Femur (tissue), 1 donor: Measurements from ENCODE around the gene FOXJ3.

Experiments
- DNase-seq: peaks from one replicate; pipeline ENCODE4 v3.0.0-alpha.2; 2017

Gene FOXJ3

DNA sequence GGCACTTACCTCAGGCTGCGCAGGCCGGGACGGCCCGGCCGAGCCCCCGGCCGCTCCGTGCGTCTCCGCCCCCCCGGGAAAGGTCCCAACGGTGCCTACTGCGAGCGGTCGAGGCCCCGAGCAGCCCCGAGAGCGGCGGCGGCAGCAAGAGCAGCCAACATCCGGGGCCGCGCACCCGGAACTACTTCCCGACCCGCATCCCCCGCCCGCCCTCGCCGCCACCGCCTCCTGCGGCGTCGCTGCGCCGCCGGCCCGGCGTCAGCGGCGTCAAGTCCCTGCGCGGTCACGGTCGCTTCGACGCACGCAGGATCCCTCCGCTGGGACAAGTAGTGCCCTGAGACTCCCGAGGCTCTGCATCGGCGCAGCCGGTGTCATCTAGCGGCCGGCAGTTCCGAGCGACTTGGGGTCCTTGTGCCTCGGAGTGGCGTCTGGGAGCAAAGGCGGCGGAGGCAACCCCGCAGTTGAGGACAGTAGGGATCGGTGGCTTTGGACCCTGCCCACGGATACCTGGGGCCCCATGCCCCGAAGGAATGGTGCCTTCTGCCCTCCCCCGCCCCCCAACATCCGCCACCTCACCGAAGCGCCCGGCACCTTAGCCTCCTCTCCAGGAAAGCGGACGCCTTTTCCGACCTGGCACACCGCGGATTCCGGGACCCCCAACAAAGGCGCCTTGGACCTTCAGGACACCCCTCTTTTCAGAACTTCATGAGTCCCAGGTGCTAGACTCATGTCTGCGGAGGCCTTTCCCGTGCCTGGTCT, at the start of gene FOXJ3:
Gene FOXJ3, minus strand, starts transcription at position 186 of the 759 bp plus-strand sequence. CDS start 24,142 bp downstream, outside the sequence.
- peak; percentile 94 for DNase-seq

DNA sequence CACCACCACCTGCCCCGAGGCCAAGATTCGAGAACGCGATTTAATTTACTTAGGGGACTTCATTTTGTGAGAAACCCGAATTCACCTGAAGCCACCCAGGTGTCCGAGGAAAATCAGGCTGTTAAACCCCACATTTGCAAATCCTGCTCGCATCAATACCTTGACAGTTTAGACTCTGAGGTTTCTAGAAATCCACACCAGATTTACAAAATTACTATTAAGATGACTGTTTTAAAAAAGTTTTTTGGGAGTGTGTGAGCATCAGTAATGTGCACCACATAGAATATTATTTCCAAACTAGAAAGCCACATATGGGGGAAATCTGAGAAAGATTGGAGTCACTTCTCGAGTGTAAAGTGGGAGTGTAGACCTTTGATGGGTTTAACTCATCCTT, 46.2 kb upstream of the FOXJ3 start:
- DNase-seq = no peak

DNA sequence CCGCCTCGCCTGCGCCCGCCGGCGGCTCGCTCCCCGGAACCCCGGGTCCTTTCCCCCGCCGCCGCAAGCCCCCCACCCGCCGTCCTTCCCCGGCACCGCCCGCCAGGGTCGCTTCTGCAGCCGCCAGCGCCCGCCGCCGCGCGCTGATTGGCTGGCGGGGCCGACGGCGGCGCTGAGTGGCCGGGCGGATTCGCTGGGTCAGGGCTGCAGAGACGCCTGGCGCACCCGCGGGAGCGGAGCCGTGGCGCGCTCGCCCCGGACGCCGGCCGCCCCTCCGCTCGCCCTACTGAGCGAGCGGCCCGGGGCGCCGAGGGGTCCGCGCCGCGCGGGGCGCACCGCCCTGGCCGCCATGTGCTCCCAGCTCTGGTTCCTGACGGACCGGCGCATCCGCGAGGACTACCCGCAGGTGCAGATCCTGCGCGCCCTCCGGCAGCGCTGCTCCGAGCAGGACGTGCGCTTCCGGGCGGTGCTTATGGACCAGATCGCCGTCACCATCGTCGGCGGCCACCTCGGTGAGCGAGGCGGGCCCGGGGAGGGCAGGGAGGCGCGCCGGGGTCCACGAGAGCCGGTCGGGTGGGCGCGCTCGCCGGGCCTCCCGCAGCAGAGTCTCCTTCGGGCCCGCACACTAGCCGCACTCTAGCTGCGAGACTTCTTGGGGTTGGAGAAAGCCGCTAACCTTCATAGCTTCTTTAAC, 45.7 kb upstream of the FOXJ3 start, which contains the start of gene RIMKLA:
Gene RIMKLA, plus strand, starts transcription at position 207 of the 694 bp plus-strand sequence. Its CDS starts 143 bp downstream, at position 350.
- DNase-seq = peak; percentile 60

DNA sequence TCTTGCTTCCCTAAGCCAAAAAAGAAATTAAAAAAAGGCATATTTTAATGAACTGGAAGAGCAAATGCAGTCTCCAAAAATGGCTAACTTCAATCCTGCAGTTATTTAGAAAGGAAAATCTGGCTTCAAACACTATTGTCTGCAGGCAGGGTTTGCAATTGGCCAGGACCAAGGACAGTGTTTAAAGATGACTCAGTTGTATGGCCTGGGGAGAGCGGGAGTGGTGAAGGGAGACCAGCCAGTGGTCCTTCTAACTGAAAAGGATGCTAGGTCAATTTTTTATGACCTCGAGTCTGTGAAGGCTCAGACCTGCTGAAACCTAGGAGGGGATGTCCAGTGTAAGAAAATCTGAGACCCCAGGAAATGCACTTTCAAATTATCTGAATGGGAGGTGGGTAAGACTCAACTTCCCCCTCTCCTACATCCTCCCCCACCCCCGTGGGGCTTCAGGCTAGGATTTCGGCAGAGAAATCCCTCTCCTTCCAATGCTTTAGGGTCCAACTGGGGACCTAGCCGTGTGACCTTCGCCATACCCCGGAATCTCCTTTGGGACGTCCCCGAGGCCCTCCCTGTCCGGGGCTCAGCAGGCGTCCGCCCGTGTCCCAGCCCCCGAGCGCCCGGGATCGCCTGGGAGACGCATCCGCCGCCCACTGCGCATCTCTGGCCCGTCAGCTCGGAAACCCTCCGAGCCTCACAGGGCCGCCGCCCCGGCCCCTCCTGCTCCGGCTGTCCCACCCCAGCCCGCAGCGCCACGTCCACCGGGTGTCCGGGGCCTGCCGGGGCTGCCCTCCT, 45.0 kb upstream of the FOXJ3 start:
- DNase-seq = peak; percentile 51

DNA sequence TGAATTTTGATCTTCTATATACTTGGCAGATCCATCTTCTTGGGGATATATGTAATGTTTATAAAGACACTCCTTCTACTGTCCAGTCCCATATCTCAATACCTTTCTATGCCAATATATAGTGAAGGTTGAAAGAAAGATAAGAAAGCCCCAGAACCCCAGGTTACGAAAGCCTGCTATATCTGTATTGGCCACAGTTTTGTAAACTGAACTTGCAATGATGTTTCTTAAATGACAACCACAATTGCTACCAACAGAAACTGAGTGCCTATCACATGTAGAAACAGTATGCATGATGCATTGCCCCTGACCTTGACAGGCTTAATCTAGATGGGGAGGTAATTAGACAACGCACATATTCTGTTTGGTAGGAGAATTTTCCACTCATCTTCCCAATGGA, 37.8 kb upstream of the FOXJ3 start:
- no peak for DNase-seq

DNA sequence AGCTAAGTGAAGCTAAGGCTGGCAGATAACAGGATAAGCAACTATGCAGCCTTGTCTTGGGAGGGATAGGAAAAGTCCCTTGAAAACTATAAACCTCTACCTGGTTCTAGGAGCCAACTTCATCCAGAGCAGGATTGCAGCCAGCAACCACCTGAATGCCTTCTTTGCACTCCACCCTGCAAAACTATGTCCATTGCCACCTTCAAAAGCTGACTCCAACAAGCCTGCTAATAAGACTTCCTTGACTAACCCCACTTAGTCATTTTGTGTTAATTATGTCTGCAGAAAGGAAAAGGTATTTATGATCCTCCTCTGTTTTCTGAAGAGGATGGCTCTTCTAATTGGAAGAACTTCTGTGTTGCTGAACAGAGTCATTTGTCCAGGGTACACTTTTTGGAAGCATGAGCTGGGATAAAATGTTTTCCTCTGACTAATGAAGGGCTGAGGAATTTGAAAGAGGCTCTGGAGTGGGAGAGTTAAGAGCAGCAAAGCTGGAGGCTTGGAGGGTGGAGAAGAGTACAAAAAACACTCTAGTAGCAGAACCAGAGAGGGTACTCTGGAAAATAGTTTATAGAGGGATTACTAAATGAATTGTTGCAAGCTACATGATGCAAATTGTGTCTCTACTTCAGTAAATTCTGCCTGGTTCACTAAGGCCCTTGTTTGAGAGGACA, 36.0 kb upstream of the FOXJ3 start:
- DNase-seq = no peak

DNA sequence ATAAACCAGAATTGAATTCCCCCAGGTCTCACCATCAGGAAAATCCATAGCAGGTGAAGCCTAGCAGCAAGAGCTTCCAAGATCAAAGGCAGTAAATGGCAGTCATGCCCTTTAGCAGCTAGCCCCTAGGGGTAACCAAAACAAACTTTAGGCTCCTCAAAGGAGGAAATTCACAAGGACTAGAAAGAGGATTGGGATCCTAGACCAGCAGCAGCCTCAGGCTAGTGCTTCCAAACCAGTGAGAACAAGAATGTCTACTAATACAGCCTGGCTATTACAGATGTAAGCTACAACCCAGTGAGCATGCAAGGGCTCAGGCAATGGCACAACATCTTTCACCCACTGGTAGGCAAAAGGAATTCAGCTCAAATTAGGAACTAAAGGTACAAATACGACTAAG, 34.4 kb upstream of the FOXJ3 start:
- DNase-seq = no peak

DNA sequence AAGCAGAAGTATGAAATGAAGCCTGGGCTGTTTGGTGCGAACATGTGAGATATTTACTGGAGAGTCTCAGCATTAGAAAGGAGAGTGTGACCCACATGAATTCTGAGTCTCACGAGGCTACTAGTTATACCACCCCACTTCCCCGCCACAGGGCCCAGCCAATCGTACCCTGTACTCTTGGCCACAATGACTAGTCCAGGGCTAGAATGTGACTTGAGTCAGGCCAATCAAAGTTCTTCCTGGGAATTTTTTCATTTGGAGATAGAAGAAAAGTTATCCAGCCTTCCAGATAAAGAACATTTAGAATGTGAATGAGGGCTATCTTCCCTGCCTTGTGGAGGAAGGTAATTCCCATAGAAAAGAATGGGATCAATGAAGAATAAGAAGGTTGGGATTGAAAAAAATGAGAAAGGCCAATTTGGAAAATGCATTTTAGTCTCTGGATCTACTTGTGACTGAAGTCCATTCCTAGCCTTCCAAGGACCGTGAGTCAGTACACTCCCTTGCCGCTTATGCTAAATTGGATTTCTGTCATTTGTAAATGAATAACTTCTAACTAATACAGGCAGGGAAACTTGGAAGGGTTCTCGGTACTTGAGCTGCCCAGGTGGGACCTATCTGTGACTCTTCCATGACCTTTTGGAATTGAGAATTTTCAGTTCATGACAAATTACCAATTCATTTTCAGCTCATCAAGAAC, 33.2 kb upstream of the FOXJ3 start:
- DNase-seq = no peak

DNA sequence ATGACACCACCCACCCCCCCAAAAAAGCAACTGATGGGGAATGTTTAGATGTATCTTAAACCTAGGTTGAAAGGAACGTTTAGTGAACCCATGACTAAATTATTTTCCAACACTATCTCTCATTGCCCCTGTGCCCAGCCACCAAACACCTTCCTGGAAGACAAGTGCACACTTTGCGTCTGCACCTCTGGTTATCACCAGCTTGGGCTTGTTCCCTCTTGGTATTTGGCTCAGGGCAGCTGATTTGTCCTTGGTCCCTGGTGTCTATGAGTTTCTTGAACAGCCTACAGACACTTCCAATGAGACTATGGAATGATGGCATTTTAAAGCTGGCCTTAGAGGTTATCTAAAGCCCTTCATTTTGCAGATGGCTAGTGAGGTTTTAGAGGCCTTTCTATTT, 30.1 kb upstream of the FOXJ3 start:
- DNase-seq = no peak

DNA sequence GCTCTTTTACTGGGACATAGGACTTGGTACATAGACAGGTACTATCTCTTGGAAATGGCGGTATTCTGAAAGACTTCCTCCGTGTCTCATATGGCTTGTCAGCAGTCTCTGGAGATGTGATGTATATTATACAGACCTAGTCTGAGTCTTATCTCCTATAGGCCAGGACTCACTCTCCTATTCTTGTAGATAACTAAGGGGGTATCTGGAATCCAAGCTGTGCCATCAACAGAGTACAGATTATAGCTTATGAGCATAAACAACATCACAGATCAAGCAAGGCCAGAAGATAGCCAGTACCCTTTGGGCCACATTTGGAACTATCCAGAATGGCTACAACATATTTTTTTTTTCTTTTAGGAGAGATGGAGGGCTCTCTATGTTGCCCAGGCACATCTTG, 29.5 kb upstream of the FOXJ3 start:
- no peak for DNase-seq

DNA sequence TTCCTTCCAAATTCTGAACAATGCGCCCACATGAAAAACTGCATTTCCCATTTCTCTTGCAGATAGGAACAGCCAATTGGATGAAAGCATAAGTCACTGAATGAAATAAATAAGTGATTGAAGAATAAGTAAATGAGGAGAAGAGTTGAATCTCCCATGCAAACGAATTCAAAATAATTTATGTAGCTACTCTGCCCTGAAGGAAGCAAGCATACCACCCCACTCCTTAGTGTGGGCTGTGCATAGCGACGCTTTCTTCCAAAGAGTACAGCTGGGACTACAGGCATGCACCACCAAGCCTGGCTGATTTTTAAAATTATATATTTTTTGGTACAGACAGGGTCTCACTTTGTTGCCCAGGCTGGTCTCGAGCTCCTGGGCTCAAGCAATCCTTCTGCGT, 29.1 kb upstream of the FOXJ3 start:
- no peak for DNase-seq

DNA sequence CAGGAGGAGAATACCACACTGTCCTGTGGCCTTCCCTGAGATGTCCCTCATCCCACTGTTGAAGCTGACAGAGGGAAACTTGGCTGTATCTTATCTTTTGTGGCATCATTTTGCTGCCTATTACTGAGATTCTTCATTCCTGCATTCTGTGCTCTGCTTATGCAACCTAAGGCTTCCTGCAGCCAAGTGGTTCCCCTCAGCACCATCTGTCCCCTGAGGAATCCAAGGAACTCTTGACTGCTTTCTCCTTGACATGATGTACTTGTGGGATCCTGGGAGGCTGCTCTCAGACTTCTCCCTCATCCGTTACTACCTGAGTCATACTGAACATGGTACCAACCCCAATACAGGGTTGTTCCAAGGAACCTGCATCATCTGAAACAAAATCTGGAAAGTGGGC, 24.4 kb upstream of the FOXJ3 start:
- DNase-seq = no peak

DNA sequence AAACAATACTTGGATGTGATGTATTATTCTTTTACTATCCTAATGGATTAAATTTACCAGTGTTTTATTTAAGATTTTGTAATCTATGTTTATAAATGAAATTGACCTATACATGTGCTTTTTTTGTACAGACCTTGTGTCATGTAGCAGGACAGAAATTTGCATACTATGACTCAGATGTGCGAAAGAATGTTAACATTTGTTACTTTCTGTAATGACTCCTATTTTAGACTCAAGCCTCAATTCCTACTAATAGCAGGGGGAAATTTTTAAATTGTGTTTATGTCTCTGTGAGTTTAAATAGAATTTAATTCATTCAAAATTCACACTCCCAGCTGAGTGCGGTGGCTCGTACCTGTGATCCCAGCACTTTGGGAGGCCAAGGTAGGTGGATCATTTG, 23.8 kb upstream of the FOXJ3 start:
- no peak for DNase-seq

DNA sequence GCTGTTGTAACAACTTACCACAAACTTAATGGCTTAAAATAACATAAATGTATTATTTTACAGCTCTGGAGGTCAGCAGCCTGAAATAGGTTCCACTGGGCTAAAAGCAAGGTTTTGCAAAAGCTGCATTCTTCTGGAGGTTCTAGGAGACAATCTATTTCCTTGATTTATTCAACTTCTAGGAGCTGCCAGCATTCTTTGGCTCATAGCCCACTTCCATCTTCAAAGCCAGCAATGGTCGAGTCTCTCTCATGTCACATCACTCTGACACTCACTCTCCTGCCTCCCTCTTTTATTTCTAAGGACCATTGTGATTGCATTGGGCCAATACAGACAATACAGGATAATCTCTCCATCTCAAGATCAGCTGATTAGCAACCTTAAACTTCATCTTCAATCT, 15.1 kb upstream of the FOXJ3 start:
- DNase-seq = no peak

DNA sequence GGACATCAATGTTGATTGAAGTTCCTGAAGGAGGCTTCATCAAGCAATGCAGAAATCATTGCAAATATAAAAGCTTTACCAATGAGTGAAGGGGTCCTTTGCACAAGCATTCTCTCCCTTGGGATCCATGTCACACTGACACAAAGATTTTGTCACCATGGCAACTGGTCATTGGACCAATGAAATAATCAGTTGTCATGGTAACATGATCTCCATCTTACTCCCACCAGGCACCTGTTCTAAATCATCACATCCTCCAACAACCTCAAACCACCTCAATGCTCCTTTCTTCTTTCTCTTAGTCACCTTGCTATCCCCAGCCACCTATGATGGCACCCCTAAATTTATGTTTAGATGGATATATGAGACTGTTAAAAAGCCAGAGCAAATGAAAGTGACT, 13.5 kb upstream of the FOXJ3 start:
- DNase-seq = no peak

DNA sequence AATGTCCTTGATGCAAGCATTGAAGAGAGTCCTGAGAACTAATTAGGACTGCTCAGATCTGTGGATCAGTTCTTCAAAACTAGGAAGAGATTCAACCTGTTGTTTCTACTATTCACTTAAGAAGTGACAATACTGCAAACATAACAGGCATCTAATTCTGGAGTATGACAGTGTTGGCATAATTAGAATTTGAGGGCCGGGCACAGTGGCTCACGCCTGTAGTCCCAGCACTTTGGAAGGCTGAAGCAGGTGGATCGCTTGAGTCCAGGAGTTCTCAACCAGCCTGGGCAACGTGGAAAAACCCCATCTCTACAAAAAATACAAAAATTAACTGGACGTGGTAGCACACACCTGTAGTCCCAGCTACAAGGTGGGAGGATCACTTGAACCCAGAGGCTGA, 8.0 kb upstream of the FOXJ3 start:
- no peak for DNase-seq

DNA sequence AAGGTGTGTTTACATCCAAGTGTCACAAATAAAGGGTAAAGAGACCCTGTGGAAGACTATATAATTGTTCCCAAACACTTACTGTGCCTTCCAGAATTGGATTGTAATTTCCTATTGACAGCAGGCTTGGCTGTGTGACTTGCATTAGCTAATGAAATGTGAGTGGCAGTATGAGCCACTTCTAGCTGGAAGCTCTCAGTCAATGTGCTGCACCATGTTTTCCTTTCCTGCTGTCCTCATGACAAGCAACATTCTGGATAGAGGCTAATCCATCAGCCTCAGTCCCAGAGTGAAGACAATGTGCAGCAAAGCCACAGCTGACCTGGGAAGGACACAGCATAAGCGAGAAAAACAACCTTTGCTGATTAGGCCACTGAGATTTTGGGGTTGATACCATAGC, 5.9 kb upstream of the FOXJ3 start:
- no peak for DNase-seq

DNA sequence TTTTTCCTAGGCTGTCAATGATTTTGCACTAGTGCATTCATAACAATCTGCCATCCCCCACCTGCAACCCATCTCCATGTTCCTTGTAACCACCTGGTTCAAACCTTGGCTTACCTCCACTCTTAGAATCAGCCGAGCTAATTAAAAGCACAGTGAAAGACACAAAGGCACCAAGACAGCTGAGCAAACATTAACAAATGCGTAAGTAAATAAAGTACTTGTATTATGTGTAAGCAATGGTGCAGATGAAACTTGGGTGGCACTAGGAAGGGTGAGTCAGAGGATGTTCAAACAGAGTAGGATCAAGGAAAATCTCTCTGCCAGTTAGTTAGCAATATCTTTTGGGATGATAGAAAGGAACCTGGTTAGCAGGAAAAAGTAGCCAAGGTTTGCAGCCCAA, 5.1 kb upstream of the FOXJ3 start:
- DNase-seq = no peak

DNA sequence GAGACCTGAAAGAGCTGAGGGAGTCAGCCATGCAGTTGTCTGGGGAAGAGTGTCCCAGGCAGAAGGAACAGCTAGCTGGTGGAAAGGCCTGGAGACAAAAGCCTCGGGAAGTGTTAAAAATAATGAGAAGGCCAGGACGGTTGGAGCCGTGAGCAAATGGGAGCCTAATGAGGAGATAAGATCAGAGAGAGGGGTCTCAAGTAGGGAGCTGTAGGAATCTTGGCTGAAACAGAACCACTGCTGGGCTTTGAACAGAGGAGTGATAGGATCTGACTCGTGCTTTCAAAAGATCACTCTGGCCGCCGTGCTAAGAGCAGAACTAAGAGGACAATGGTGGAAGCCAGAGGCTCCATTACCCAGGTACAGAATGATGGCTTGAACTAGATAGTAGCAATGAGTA, 1.9 kb upstream of the FOXJ3 start:
- no peak for DNase-seq

DNA sequence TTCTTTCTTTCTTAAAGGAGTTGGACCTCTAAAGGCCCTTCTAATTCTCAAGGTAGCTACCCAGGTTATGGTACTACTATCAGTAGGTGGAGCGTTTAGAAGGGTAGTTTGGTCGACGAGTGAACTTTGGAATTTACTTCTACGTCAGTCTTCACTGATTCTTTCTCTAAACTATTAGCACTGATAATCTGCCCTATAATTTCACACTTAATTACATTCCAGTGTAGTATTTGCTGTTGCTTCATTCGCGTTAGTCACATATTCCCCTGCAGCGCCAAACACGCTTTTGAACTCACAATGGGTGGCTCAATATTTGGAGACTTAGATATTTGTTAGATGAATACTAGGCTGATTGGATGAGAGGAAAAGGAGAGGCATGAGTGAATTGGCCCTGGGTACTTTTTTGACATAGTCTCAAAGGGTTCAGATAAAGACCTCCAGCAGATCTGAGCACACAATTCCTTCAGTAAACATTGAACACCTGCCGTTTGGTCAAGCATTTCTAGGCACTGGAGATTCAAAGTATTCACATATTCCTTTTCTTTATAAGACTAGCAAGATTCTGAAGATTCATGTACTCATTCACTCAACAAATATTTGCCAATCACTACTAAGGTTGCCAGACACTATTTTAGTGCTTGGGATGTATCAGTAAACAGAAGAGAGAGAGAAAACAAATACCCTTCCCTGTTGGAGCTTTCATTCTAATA, 929 bp upstream of the FOXJ3 start:
- no peak for DNase-seq

DNA sequence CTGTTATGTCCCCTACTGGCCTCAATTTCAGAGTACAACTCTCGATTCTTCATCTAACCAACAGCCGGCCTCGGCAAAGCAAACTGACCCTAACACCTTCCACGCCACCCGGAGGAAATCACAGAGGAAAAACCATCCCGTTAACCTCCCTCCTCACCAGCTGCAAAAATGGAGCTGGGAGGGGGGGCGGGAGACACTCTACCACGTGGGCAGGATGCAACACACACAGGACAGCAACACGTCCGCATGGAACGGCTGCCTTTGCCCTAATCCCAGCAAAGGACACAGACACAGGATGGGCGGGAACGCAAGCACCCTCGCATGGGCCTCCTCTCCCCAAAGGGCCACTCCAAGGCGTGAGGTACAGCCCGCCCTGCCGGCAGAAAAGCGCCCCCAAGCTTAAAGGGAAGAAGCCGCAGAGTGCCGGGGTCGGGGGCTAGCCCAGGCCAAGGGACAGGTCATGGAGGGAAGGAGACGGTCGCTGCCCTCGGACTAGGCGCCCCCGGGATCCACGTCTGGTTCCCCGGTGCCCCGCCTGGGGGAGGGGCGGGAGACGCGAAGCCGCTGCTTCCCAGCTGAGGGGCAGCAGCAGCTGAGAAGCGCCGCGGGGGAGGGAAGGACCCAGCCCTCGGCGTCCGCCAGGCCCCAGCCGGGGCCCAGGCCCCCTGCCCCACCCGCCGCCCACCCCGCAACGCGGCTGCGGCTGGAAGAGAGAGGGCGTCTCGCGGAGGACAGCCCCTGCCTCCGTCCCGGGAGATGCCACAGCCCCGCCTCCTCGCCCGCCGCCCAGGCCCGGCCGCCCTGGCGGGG, 590 bp downstream of the FOXJ3 start:
- DNase-seq = peak; percentile 73
